A549 (cell line): Measurements from ENCODE around the gene PCED1A. TPM values are rescaled to one million over a fixed set of nuclear protein-coding genes. Genes with fewer than 3 reads are reported as not detected.

ENCODE experiments used
- ATAC-seq, 2 experiments: fragments of 200-7000 bp in 1 of 2; fragments of >200 bp in 1 of 2; cut with Nextera tagmentation in 1 of 2; cut with Tn5 transposase in 1 of 2; 3 replicates each; pipeline versions ENCODE4 v1.8.0 to v1.9.1; 2018 to 2020; ENCODE audit warnings: mild to moderate bottlenecking in 1 of 2, moderate library complexity in 1 of 2
- CTCF ChIA-PET: fragments of 300-600 bp; sonication (Branson Sonifier 250); formaldehyde crosslinking; extraction: SDS; loops from one replicate; lab custom pipeline; 2021; ENCODE audit warnings: antibody characterized with exemption, inconsistent platforms; lab: Yijun Ruan, JAX
- POLR2A ChIA-PET: fragments of 350-600 bp; formaldehyde crosslinking; extraction: SDS; loops from one replicate; lab custom pipeline; 2021; ENCODE audit warnings: antibody characterized with exemption, inconsistent platforms; lab: Yijun Ruan, JAX
- DNase-seq, 2 experiments: peaks; one replicate each; pipeline versions ENCODE4 v3.0.0 to v3.0.0-alpha.2; 2011 to 2016; ENCODE audit warnings: low read depth in 1 of 2, low spot score in 1 of 2
- FAIRE-seq: peaks from 2 replicates; lab custom pipeline; 2011; peaks lifted over from hg19 to GRCh38; lab: Jason Lieb, UNC
- H3K27ac ChIP-seq, 2 experiments: fragments of >200 bp; sonication (Bioruptor Twin); formaldehyde crosslinking; 3 replicates each; pipeline ENCODE4 v1.5.1; 2016 to 2017
- H3K4me1 ChIP-seq: fragments of >200 bp; sonication (Bioruptor Twin); formaldehyde crosslinking; 3 replicates; pipeline ENCODE4 v1.6.1; 2016
- H3K4me2 ChIP-seq: fragments of >200 bp; sonication (Bioruptor Twin); formaldehyde crosslinking; 3 replicates; pipeline ENCODE4 v1.6.1; 2016
- H3K4me3 ChIP-seq: fragments of >200 bp; sonication (Bioruptor Twin); formaldehyde crosslinking; 3 replicates; pipeline ENCODE4 v1.5.1; 2016
- H3K9me3 ChIP-seq: fragments of >200 bp; sonication (Bioruptor Twin); formaldehyde crosslinking; 3 replicates; pipeline ENCODE4 v1.6.1; 2016
- BCL3 ChIP-seq: fragments of >200 bp; sonication (Bioruptor Twin); formaldehyde crosslinking; IDR thresholded peaks from 3 replicates; pipeline ENCODE4 v1.6.1; 2016
- BHLHE40 ChIP-seq: IDR thresholded peaks from 2 replicates; pipeline ENCODE4 v1.6.1; 2012; ENCODE audit warnings: low read depth, low read length, inconsistent platforms
- CHD2 ChIP-seq: fragments of 150-350 bp; IDR thresholded peaks from 2 replicates; pipeline ENCODE4 v1.6.1; 2014; ENCODE audit warnings: low read length; ENCODE audit not compliant: partially characterized antibody
- E2F6 ChIP-seq: IDR thresholded peaks from 2 replicates; pipeline ENCODE4 v1.6.1; 2012; ENCODE audit warnings: low read depth, borderline replicate concordance
- EHF ChIP-seq: fragments of 250-450 bp; sonication (Bioruptor Pico); IDR thresholded peaks from 2 replicates; pipeline ENCODE4 v1.5.0; 2020; ENCODE audit warnings: mild to moderate bottlenecking
- ELK1 ChIP-seq: fragments of 150-350 bp; IDR thresholded peaks from 2 replicates; pipeline ENCODE4 v1.6.1; 2014; ENCODE audit warnings: low read depth, mild to moderate bottlenecking, low read length
- ESRRA ChIP-seq: fragments of 150-350 bp; IDR thresholded peaks from 2 replicates; pipeline ENCODE4 v1.6.1; 2014; ENCODE audit warnings: mild to moderate bottlenecking, low read length, borderline replicate concordance
- GATA3 ChIP-seq: IDR thresholded peaks from 2 replicates; pipeline ENCODE4 v1.6.1; 2012; ENCODE audit warnings: borderline replicate concordance
- HDAC2 ChIP-seq: fragments of 200-600 bp; sonication (generic); IDR thresholded peaks from 2 replicates; pipeline ENCODE4 v1.6.1; 2016
- HEYL ChIP-seq: fragments of 250-450 bp; sonication (Bioruptor Pico); IDR thresholded peaks from 2 replicates; pipeline ENCODE4 v1.8.0; 2021; ENCODE audit warnings: mild to moderate bottlenecking, moderate library complexity
- HOXA7 ChIP-seq: fragments of 250-450 bp; sonication (Bioruptor Pico); IDR thresholded peaks from 2 replicates; pipeline ENCODE4 v1.5.0; 2020; ENCODE audit warnings: mild to moderate bottlenecking, moderate library complexity
- JUN ChIP-seq, 2 experiments: fragments of >200 bp; sonication (Bioruptor Twin); formaldehyde crosslinking; IDR thresholded peaks; 2 replicates in 1 of 2; 3 replicates in 1 of 2; pipeline ENCODE4 v1.6.1; 2016 to 2017
- JUNB ChIP-seq: fragments of >200 bp; sonication (Bioruptor Twin); formaldehyde crosslinking; IDR thresholded peaks from 2 replicates; pipeline ENCODE4 v1.6.1; 2016
- KDM1A ChIP-seq: fragments of 200-600 bp; sonication (generic); IDR thresholded peaks from 2 replicates; pipeline ENCODE4 v1.6.1; 2016; ENCODE audit warnings: low read depth, mild to moderate bottlenecking
- KDM5A ChIP-seq: fragments of 200-600 bp; sonication (generic); IDR thresholded peaks from 2 replicates; pipeline ENCODE4 v1.6.1; 2016; ENCODE audit warnings: antibody characterized with exemption, mild to moderate bottlenecking
- MYC ChIP-seq: IDR thresholded peaks from 2 replicates; pipeline ENCODE4 v1.6.1; 2012; ENCODE audit warnings: mild to moderate bottlenecking, inconsistent platforms, low read length, improper control_type of control experiment, borderline replicate concordance
- NPAS2 ChIP-seq: fragments of 250-450 bp; sonication (Bioruptor Pico); IDR thresholded peaks from 2 replicates; pipeline ENCODE4 v1.8.0; 2022; ENCODE audit warnings: mild to moderate bottlenecking, moderate library complexity, borderline replicate concordance
- NR3C1 ChIP-seq: fragments of >200 bp; sonication (Bioruptor Twin); formaldehyde crosslinking; IDR thresholded peaks from 3 replicates; pipeline ENCODE4 v1.6.1; 2017
- POLR2A ChIP-seq: IDR thresholded peaks from 2 replicates; pipeline ENCODE4 v1.6.1; 2012; ENCODE audit warnings: mild to moderate bottlenecking, low read length
- RCOR1 ChIP-seq: fragments of 150-350 bp; IDR thresholded peaks from 2 replicates; pipeline ENCODE4 v1.6.1; 2014; ENCODE audit warnings: antibody characterized with exemption, low read length, low read depth
- REST ChIP-seq: fragments of 200-600 bp; sonication (generic); IDR thresholded peaks from 2 replicates; pipeline ENCODE4 v1.6.1; 2016; ENCODE audit warnings: antibody characterized with exemption, mild to moderate bottlenecking, moderate library complexity
- RFX5 ChIP-seq: fragments of 450-650 bp; IDR thresholded peaks from 2 replicates; pipeline ENCODE4 v1.7.1; 2014; ENCODE audit warnings: antibody characterized with exemption, mild to moderate bottlenecking, moderate library complexity
- RNF2 ChIP-seq: fragments of 200-600 bp; sonication (generic); IDR thresholded peaks from 2 replicates; pipeline ENCODE4 v1.6.1; 2016; ENCODE audit warnings: low read depth, mild to moderate bottlenecking, antibody characterized with exemption, moderate library complexity, borderline replicate concordance
- TFCP2L1 ChIP-seq: fragments of 250-450 bp; sonication (Bioruptor Pico); IDR thresholded peaks from 2 replicates; pipeline ENCODE4 v1.5.0; 2021; ENCODE audit warnings: mild to moderate bottlenecking
- ZFP36 ChIP-seq: fragments of 450-650 bp; IDR thresholded peaks from 2 replicates; pipeline ENCODE4 v1.6.1; 2014; ENCODE audit warnings: borderline replicate concordance; ENCODE audit not compliant: partially characterized antibody
- ZSCAN20 ChIP-seq: fragments of 250-450 bp; sonication (Bioruptor Pico); IDR thresholded peaks from 2 replicates; pipeline ENCODE4 v1.8.0; 2022; ENCODE audit warnings: mild to moderate bottlenecking, moderate library complexity
- WGBS: methylation state at CpG from one replicate; pipeline ENCODE4 v1.1.6; 2017; ENCODE audit errors: missing lambda C conversion rate; 5-methylcytosine and 5-hydroxymethylcytosine counted together
- polyA plus RNA-seq, 4 experiments: library from polyadenylated mRNA; depleted of rRNA in 3 of 4; stranded (reverse); fragments of >200 nt; fragmentation: RNase III in 1 of 4; extraction: RNeasy Plus Mini Kit Qiagen cat#74134 plus additional on column Dnase treatment in 1 of 4; gene quantifications; 2 replicates in 3 of 4; 3 replicates in 1 of 4; pipeline ENCODE4 v1.2.3, GENCODE V29; 2011 to 2017

PCED1A gene
- polyA plus RNA-seq, 2 of the 4 experiments (the other 2 are of a cell fraction) = 25.7 to 43.8 TPM

- POLR2A ChIA-PET = no interaction called here
- CTCF ChIA-PET = interaction anchor here (4.4 kb wide), 1 partner anchor 45 kb away, joined by 12 read pairs; no protein-coding TSS in a partner anchor
- FAIRE-seq (no peak), ATAC-seq (no peak), DNase-seq (no peak)
- 52% methylated on average over 4 of the region's 4 CpGs for WGBS
- no peak overlapping the region for H3K4me3 ChIP-seq
- H3K9me3 ChIP-seq = peaks cover 14% of the 10 kb centered on the region
- H3K27ac ChIP-seq = no peak overlapping the region
- TF ChIP-seq NPAS2 (CRISPR knock-in tag) = no peak
- no peak for TF ChIP-seq BHLHE40
- TF ChIP-seq ELK1 = no peak
- no peak for TF ChIP-seq HOXA7
- no peak for TF ChIP-seq TFCP2L1 (CRISPR knock-in tag)
- TF ChIP-seq ZSCAN20 = no peak
- TF ChIP-seq NR3C1 = no peak
- TF ChIP-seq GATA3 = no peak
- H3K4me2 ChIP-seq = no peak overlapping the region
- H3K4me1 ChIP-seq = peaks cover 8% of the 10 kb centered on the region; the same call in 2 of the 3 replicates
Observed at GRCh38 chr20:2807019-2807418, 33.4 kb downstream of the PCED1A start.

- TF ChIP-seq RFX5 (no peak), REST (no peak), EHF (CRISPR knock-in tag) (no peak), KDM5A (no peak), POLR2A (no peak), JUNB (no peak), RCOR1 (no peak), HOXA7 (no peak), ZFP36 (no peak), RNF2 (no peak), E2F6 (no peak), HEYL (CRISPR knock-in tag) (no peak), JUN (IDR thresholded peaks at IDR 0.05) (no peak), ESRRA (no peak), CHD2 (no peak), HDAC2 (no peak), MYC (no peak), KDM1A (no peak), BCL3 (no peak)
- WGBS = 30% methylated on average over 4 of the region's 4 CpGs
- Histone ChIP-seq H3K27ac (no peak overlapping the region), H3K4me1 (peaks cover 8% of the 10 kb centered on the region; the same call in 2 of the 3 replicates), H3K4me2 (0 out of 3 replicates have a peak overlapping the region, but pooled peaks have one; percentile 8), H3K9me3 (peaks cover 12% of the 10 kb centered on the region; the same call in 2 of the 3 replicates), H3K4me3 (no peak overlapping the region)
- POLR2A ChIA-PET = no interaction called here
- no peak for ATAC-seq
- no peak for FAIRE-seq
- CTCF ChIA-PET = interaction anchor here (4.4 kb wide), 1 partner anchor 46 kb away, joined by 12 read pairs; no protein-coding TSS in a partner anchor
- DNase-seq = no peak
Observed at GRCh38 chr20:2806351-2806701, 34.1 kb downstream of the PCED1A start.
